Mucosa of stomach (tissue), 1 donor: ENCODE measurements around the gene TAPBP.
"Not testable (repeated sequence)": the region's sequence is repeated elsewhere in the genome, so short reads cannot be mapped to it uniquely, and the experiment has no call there.

ENCODE experiments used
- H3K27me3 ChIP-seq: one replicate; pipeline ENCODE4 v1.7.0; 2013; ENCODE audit warnings: mild to moderate bottlenecking, low read length; ENCODE audit not compliant: control insufficient read depth, insufficient read depth
- H3K36me3 ChIP-seq: one replicate; pipeline ENCODE4 v1.7.0; 2013; ENCODE audit warnings: low read length; ENCODE audit not compliant: control insufficient read depth, insufficient read depth
- H3K4me1 ChIP-seq: one replicate; pipeline ENCODE4 v1.7.0; 2013; ENCODE audit warnings: mild to moderate bottlenecking, low read length; ENCODE audit not compliant: control insufficient read depth, insufficient read depth
- H3K4me3 ChIP-seq: one replicate; pipeline ENCODE4 v1.7.0; 2013; ENCODE audit warnings: low read length
- H3K9ac ChIP-seq: one replicate; pipeline ENCODE4 v1.7.0; 2013; ENCODE audit warnings: mild to moderate bottlenecking, low read length, moderate library complexity
- H3K9me3 ChIP-seq: one replicate; pipeline ENCODE4 v1.7.0; 2013; ENCODE audit warnings: mild to moderate bottlenecking, low read length, moderate library complexity; ENCODE audit not compliant: control insufficient read depth
- donor health status: Pancreatic carcinoma.

TAPBP gene

DNA sequence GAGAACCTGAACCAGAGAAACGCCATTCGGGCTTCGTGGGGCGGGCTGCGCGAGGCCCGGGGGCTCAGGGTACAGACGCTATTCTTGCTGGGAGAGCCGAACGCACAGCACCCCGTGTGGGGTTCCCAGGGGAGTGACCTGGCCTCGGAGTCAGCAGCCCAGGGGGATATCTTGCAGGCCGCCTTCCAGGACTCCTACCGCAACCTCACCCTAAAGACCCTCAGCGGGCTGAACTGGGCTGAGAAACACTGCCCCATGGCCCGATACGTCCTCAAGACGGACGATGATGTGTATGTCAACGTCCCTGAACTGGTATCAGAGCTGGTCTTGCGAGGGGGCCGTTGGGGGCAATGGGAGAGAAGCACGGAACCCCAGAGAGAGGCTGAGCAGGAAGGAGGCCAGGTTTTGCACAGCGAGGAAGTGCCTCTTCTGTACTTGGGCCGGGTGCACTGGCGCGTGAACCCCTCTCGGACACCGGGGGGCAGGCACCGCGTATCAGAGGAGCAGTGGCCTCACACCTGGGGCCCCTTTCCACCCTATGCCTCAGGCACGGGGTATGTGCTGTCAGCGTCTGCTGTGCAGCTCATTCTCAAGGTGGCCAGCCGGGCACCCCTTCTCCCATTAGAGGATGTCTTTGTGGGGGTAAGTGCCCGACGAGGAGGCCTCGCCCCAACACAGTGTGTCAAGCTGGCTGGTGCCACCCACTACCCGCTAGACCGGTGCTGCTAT is 36.1 kb downstream of the TAPBP start:
- Histone ChIP-seq H3K36me3 (peaks cover 11% of the 10 kb centered on the region), H3K4me1 (peaks cover 58% of the 10 kb centered on the region), H3K27me3 (no peaks in the 10 kb centered on the region), H3K9ac (peak overlapping the region; percentile 88), H3K4me3 (peak overlapping the region; percentile 44), H3K9me3 (no peaks in the 10 kb centered on the region)

DNA sequence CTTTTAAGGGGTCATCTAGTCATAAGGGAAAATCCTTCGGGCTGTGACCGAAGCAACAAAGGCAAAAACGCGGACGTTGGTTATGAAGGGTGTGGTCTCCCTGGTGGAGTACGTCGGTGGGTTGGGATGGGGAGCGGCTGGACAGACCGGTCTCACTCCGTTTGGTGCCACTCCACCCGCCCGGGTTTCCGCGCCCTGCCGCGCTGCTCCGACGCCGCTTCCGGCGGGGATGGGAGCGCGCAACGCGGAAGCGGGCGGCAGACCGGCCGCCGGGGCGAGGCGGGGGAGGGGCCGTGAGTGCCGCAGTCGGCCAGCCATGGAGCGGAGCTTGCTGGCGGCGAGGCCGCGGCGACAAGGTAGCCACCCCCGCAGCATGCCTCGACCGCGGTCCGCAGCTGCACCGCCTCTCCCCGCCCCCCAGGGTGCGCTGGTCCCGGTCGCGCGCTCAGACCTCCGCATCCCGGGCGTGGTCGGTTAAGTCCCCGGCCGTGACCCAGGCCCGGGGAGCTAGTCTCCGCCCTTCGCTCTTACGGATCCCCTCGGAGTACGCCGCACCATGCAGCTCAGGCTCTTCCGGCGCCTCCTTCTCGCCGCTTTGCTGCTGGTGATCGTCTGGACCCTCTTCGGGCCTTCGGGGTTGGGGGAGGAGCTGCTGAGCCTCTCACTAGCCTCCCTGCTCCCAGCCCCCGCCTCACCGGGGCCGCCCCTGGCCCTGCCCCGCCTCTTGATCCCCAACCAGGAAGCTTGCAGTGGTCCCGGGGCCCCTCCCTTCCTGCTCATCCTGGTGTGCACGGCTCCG is 36.8 kb downstream of the TAPBP start, which contains the start of gene B3GALT4:
Gene B3GALT4, plus strand, starts transcription at position 260 of the 799 bp plus-strand sequence. Its CDS starts 297 bp downstream, at position 557.
- peak within 1 kb of the TSS; percentile 88 for H3K9ac ChIP-seq
- H3K36me3 ChIP-seq: peaks cover 6% of the 10 kb centered on the region
- H3K4me1 ChIP-seq: peaks cover 65% of the 10 kb centered on the region
- H3K9me3 ChIP-seq: no peaks in the 10 kb centered on the region
- H3K4me3 ChIP-seq: peak within 1 kb of the TSS; percentile 44
- H3K27me3 ChIP-seq: no peaks in the 10 kb centered on the region

DNA sequence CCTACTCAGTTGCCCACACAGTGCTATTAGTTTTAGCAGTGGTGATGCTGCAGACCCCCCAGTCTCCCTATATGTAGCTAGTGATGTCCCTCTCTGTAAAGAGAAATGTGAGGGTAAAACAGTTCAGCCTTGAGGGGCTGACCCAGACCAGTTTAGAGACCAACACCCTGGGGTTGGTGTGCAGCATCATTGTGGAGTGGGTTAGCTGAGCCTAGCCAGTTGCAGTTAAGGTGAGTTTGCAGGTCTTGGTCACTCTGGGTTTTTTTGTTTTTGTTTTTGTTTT is 37.4 kb downstream of the TAPBP start:
- H3K9ac ChIP-seq: peak overlapping the region; percentile 88
- peaks cover 6% of the 10 kb centered on the region for H3K36me3 ChIP-seq
- no peaks in the 10 kb centered on the region for H3K27me3 ChIP-seq
- peak overlapping the region; percentile 29 for H3K4me3 ChIP-seq
- H3K9me3 ChIP-seq: no peaks in the 10 kb centered on the region
- peaks cover 65% of the 10 kb centered on the region for H3K4me1 ChIP-seq

DNA sequence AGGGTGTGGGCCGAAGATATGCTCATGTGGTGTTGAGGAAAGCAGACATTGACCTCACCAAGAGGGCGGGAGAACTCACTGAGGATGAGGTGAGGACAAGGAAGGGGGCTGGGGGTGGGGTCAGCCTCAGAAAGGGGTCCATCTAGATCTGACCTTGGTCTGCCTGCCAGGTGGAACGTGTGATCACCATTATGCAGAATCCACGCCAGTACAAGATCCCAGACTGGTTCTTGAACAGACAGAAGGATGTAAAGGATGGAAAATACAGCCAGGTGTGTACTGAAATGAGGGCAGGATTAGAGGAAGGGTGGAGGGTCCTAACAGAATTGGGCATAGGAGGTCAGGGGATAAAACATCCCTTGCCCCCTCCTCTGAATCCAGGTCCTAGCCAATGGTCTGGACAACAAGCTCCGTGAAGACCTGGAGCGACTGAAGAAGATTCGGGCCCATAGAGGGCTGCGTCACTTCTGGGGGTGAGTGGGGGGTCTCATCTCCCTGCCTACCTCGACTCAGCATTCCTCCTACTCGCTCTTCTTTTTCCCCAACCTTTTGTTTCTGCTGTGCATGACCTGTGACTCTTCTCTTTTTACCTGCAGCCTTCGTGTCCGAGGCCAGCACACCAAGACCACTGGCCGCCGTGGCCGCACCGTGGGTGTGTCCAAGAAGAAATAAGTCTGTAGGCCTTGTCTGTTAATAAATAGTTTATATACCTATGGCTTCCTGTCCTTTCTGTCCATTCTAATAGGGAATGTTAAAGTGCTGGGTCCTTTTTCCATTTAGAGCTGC is 37.9 kb downstream of the TAPBP start:
- H3K27me3 ChIP-seq, H3K9me3 ChIP-seq, H3K36me3 ChIP-seq: not testable (repeated sequence)
- H3K9ac ChIP-seq: peak overlapping the region; percentile 88
- peak overlapping the region; percentile 29 for H3K4me3 ChIP-seq
- H3K4me1 ChIP-seq: peaks cover 65% of the 10 kb centered on the region

DNA sequence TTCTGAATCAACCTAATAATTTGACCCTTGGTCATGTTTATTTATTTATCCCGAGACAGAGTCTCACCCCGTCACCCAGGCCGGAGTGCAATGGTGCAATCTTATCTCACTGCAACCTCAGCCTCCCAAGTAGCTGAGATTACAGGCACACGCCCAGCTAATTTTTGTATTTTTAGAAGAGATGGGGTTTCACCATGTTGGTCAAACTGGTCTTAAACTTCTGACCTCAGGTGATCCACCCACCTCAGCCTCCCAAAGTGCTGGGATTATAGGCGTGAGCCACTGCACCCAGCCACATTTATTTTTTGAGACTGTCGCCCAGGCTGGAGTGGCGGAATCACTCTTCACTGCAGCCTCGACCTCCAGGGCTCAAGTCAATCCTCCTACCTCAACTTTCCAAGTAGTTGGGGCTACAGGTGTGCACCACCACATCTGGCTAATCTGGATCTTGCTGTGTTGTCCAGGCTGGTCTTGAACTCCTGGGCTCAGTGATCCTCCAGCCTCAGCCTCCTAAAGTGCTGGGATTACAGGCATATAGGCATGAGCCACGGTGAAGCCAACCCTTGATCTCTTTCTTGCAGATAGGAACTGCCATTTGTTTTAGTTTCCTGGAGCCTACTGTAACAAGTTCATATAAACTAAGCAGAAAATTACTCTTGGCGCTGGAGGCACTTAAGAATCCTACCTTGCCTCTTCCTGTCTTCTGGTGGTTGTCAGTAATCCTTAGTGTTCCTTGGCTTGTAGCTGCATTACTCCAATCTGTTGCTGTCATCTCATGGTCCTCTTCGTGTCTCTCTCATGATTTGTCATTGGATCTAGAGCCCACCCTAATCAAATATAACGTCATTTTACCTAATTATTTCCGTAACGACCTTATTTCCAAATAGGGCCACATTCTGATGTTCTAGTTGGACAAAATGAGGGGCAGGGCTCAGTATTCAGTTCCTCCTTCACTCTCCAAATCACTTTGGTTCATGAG is 39.7 kb downstream of the TAPBP start:
- Histone ChIP-seq H3K4me3 (no peak overlapping the region), H3K36me3 (peaks cover 6% of the 10 kb centered on the region), H3K27me3 (no peaks in the 10 kb centered on the region), H3K4me1 (peaks cover 60% of the 10 kb centered on the region), H3K9ac (peak overlapping the region; percentile 42), H3K9me3 (no peaks in the 10 kb centered on the region)

DNA sequence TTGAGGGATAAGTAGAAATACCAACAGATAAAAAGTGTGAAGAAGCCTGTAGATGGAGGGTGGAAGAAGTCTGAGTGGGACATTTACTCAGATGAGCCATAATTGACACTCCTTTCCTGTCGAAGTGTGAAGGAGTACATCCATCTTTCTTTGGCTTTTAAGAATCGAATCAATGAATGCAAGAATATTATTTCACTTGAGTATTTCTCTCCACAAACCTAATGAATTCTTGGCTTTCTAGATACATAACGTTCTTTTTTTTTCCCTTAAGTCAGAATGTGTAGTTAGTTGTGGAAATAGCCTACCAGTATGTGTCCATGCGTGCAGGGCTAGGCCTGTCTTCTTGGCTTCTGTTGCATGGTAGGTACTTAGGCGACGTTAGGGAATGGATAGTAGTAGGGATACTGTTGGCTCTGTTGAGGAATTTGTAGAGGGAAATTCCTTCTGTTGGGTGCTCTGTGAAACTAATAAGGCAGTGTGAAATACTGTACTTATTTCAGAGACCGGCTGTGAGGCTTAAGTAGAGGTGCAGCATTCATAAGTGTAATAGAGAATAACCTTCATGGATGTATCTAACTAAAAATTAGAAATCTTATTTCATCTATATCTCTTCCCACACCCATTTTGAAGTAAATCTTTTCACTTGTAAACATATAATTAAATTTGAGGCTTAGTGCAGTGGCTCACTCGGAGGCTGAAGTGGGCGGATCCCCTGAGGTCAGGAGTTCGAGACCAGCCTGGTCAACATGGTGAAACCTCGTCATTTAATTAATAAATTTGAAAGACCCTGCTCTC is 40.6 kb downstream of the TAPBP start:
- no peaks in the 10 kb centered on the region for H3K9me3 ChIP-seq
- H3K4me3 ChIP-seq: peak overlapping the region; percentile 97
- H3K27me3 ChIP-seq: no peaks in the 10 kb centered on the region
- peak overlapping the region; percentile 99 for H3K9ac ChIP-seq
- H3K36me3 ChIP-seq: peaks cover 10% of the 10 kb centered on the region
- H3K4me1 ChIP-seq: peaks cover 51% of the 10 kb centered on the region

DNA sequence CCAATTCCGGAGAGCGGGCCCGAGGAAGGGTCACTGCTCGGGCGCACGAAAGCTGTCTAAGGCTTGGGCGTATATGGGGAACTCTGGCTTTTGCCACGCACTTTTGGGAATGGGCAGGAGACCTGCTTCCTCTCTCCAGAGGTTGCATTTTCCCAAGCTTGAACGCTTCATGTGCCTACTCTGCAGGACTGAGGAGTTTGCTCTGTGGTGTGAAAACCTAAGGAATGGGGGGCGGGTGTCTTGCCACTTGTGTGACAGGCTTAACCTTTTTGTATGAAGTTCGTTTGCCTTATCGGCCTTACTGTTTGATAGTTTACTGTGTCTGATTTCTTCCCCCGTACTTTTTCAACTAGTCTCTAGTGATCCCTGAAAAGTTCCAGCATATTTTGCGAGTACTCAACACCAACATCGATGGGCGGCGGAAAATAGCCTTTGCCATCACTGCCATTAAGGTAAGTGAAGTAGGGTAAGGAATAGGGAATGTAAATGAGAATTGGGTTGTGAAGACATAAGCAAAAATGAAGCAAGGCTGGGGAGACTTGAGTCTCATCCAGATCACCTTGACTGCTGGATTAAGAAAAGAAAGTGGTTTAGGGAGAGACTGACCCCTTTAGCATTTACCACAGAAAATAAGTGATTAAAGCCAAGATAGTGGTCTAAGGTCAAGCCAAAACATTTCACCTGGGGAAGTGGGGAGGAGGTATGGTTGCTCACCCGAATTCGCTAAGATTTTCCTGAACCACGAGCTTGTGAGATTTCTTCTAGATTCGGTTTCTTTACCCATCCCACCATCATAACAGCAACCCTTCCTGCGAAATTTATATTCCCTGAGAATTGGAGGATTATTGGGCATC is 41.4 kb downstream of the TAPBP start:
- Histone ChIP-seq H3K4me3 (peak overlapping the region; percentile 97), H3K9ac (peak overlapping the region; percentile 99), H3K9me3 (no peaks in the 10 kb centered on the region), H3K27me3 (no peaks in the 10 kb centered on the region), H3K36me3 (peaks cover 13% of the 10 kb centered on the region), H3K4me1 (peaks cover 43% of the 10 kb centered on the region)

DNA sequence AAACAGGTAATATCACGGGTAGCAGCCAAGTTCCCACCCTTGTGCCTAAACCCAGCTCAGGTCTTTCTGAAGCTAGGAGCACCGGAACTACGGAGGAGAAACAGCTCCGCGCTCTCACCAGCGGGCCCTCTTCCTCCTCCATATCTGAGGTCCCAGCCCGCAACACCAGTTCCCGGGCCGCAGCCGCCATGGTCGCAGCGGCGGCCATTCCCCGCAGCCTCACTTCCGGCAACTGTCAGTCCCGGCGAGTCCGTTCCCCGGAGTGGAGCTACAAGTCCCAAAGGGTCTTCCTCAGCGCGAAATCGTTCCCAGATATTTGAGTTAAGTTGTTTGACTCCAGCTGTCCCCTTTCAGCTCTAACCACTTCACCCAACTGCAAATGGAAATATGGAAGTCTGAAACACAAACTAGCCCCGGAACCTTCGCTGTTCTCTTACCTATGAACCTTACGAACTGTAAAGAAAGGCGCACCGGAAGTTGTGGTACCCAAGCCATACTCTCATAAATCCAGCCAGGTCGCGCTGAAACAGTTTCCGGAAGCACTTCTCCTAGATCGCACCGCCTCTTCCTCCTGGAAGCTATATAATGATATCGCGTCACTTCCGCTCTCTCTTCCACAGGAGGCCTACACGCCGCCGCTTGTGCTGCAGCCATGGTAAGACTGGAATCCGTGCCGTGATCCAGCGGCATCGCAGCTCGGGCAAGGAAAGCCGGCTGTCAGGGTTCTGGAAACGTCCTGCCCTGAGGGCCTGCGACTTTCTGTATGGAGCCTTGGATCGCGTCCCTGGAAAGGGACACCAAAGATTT is 42.2 kb downstream of the TAPBP start, which contains the start of the genes RPS18 and VPS52:
Gene RPS18, plus strand, starts transcription at position 608 of the 807 bp plus-strand sequence. Its CDS starts 45 bp downstream, at position 653.
Gene VPS52, minus strand, starts transcription at position 409 of the 807 bp plus-strand sequence. Its CDS starts 201 bp downstream, at position 208.
- Histone ChIP-seq H3K9ac (peak within 1 kb of the TSS; percentile 99), H3K4me1 (peaks cover 41% of the 10 kb centered on the region), H3K4me3 (peak within 1 kb of the TSS; percentile 97), H3K36me3 (peaks cover 21% of the 10 kb centered on the region), H3K27me3 (no peaks in the 10 kb centered on the region), H3K9me3 (no peaks in the 10 kb centered on the region)

DNA sequence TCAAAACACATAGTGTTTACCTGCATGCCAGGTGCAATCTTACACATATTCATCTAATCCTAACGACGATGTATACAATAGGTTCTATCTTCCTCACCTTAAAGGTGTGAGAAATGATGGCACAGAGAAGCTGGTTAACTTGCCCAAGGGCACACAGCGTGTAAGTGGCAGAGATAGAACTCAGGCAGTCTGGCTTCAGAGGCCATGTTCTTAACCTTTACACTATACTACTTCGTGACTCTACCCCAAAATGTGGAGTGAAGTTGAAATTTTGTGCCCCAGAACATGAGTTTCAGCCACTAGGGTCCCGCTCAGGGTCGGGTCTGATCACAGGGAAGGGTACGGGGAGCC is 42.8 kb downstream of the TAPBP start:
- no peaks in the 10 kb centered on the region for H3K9me3 ChIP-seq
- H3K27me3 ChIP-seq: no peaks in the 10 kb centered on the region
- H3K9ac ChIP-seq: peak overlapping the region; percentile 99
- peak overlapping the region; percentile 97 for H3K4me3 ChIP-seq
- H3K36me3 ChIP-seq: peaks cover 17% of the 10 kb centered on the region
- peaks cover 35% of the 10 kb centered on the region for H3K4me1 ChIP-seq
